Stomach smooth muscle (tissue), 2 donors: ENCODE results near the gene BST2.

Experiments used
- H3K27ac ChIP-seq: one replicate; pipeline ENCODE4 v1.7.0; 2013; ENCODE audit warnings: mild to moderate bottlenecking, low read length, inconsistent platforms
- H3K27me3 ChIP-seq, 2 donors: one replicate each; pipeline ENCODE4 v1.7.0; 2013; ENCODE audit warnings: low read length in 2 of 2; ENCODE audit not compliant: insufficient read depth in 2 of 2, control insufficient read depth in 1 of 2
- H3K36me3 ChIP-seq, 2 donors: one replicate each; pipeline ENCODE4 v1.7.0; 2013; ENCODE audit warnings: low read length in 2 of 2; ENCODE audit not compliant: control insufficient read depth in 2 of 2, insufficient read depth in 2 of 2
- H3K4me1 ChIP-seq: one replicate; pipeline ENCODE4 v1.7.0; 2013; ENCODE audit warnings: low read length; ENCODE audit not compliant: control insufficient read depth, insufficient read depth
- H3K4me3 ChIP-seq, 2 donors: one replicate each; pipeline ENCODE4 v1.7.0; 2013; ENCODE audit warnings: low read length in 2 of 2
- H3K9ac ChIP-seq, 2 donors: one replicate each; pipeline ENCODE4 v1.7.0; 2013; ENCODE audit warnings: low read length in 2 of 2, mild to moderate bottlenecking in 1 of 2
- H3K9me3 ChIP-seq, 2 donors: one replicate each; pipeline ENCODE4 v1.7.0; 2013; ENCODE audit warnings: low read length in 2 of 2; ENCODE audit not compliant: control insufficient read depth in 2 of 2
- donor health status: healthy.
- donor health status: Pancreatic carcinoma.

The BST2 gene

DNA sequence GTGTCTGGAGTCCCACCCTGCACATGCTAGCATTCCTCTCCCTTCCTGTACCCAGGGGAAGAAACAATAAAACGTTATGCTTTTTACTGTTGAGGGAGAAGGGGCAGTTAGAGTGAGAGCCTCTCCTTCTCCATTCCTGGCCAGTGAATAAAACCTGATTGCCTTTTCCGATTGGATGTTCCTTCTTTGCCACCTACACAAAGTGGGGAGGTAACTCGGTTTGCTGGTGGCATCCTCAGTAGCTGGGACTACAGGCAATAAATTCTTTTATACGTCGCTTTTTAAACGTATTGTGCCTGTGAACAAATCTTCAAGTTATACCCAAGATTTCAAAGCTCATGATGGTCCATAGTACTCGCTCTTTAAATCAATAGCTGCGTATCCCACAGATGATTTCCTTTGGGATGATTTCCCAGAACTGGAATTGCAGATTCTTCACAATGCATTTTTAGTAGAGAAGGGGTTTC, 13.8 kb upstream of the BST2 start:
- Histone ChIP-seq H3K27me3 (no peaks in the 10 kb centered on the region), H3K4me3 (peak overlapping the region; percentile 58 to 81), H3K4me1 (peaks cover 13% of the 10 kb centered on the region), H3K9ac (peak overlapping the region; percentile 54 to 74), H3K27ac (peak overlapping the region; percentile 70), H3K9me3 (no peaks in the 10 kb centered on the region), H3K36me3 (peaks cover 0 to 5% of the 10 kb centered on the region in 2 donors)

DNA sequence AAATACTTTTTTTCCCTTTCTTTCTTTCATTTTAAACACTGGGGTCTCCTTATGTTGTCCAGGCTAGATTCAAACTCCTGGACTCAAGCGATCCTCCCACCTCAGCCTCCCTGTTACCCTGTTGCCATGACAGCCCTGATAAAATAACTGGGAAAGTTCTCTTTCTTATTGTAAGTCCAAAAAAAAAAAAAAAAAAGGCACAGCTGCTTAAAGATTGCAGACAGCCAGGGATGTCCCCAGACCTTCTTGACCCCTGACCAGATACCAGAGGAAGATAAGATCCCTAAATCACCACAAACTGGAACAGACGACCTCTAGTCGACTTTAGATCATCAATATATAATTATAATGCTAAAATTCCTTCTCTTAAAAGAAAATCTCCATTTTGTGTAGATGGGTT, 13.3 kb upstream of the BST2 start:
- peaks cover 13% of the 10 kb centered on the region for H3K4me1 ChIP-seq
- H3K9ac ChIP-seq, result no peak overlapping the region
- H3K27ac ChIP-seq, result no peak overlapping the region
- no peaks in the 10 kb centered on the region for H3K27me3 ChIP-seq
- peaks cover 0 to 2% of the 10 kb centered on the region in 2 donors for H3K36me3 ChIP-seq
- no peak overlapping the region for H3K4me3 ChIP-seq
- no peaks in the 10 kb centered on the region for H3K9me3 ChIP-seq

DNA sequence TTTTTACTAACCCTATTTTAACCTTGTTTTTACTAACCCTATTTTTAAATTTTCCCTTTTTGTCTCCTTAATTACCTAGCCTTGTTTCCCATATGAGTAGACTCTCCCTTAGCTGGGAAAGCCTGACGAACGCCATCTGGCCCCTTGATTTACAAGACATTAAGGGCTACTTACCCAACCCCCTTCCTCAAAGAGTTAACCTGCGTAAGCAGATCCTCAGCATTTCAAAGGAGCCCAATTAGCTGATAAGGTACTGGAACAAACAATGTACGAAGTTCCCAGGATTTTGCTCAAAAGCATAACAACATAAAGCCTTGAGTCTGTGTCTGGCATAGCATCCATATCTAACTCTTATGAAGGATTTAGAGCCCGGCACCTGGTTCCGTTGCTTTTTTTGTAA, 9.7 kb upstream of the BST2 start:
- Histone ChIP-seq H3K4me1 (peaks cover 16% of the 10 kb centered on the region), H3K27me3 (no peaks in the 10 kb centered on the region), H3K36me3 (no peaks in the 10 kb centered on the region), H3K4me3 (no peak overlapping the region), H3K9me3 (no peaks in the 10 kb centered on the region), H3K9ac (no peak overlapping the region), H3K27ac (no peak overlapping the region)

- Histone ChIP-seq H3K4me1 (peaks cover 14% of the 10 kb centered on the region), H3K36me3 (no peaks in the 10 kb centered on the region), H3K27me3 (no peaks in the 10 kb centered on the region), H3K4me3 (no peak overlapping the region), H3K9me3 (no peaks in the 10 kb centered on the region), H3K9ac (no peak overlapping the region), H3K27ac (no peak overlapping the region)
Observed at GRCh38 chr19:17414097-17414496, 8.7 kb upstream of the BST2 start.

- H3K9me3 ChIP-seq, result no peaks in the 10 kb centered on the region
- H3K4me3 ChIP-seq, result no peak overlapping the region
- H3K27ac ChIP-seq, result no peak overlapping the region
- no peaks in the 10 kb centered on the region for H3K27me3 ChIP-seq
- H3K4me1 ChIP-seq, result peaks cover 12% of the 10 kb centered on the region
- H3K9ac ChIP-seq, result no peak overlapping the region
- no peaks in the 10 kb centered on the region for H3K36me3 ChIP-seq
Observed at GRCh38 chr19:17411801-17412200, 6.4 kb upstream of the BST2 start.

DNA sequence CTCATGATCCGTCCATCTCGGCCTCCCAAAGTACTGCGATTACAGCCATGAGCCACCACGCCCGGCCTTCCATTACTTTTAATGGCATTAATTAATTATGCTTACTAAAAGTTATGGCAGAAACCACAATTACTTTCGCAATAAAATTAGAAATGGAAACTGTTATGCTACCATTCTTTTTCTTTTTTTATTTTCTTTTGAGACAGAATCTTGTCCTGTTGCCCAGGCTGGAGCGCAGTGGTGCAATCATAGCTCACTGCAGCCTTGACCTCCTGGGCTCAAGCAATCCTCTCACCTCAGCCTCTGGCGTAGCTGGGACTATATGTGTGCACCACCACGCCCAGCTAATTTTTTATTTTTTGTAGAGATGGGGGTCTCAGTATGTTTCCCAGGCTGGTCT, 4.6 kb upstream of the BST2 start:
- no peak overlapping the region for H3K27ac ChIP-seq

GRCh38 chr19:17406887-17407196, 1.4 kb upstream of the BST2 start:
- H3K27me3 ChIP-seq, result no peaks in the 10 kb centered on the region
- H3K36me3 ChIP-seq, result no peaks in the 10 kb centered on the region
- no peak overlapping the region for H3K9ac ChIP-seq
- no peaks in the 10 kb centered on the region for H3K9me3 ChIP-seq
- peaks cover 10% of the 10 kb centered on the region for H3K4me1 ChIP-seq
- no peak overlapping the region for H3K27ac ChIP-seq
- peak overlapping the region in 1 of 2 donors; percentile 69 for H3K4me3 ChIP-seq

More for the DNA sequence above, 4.6 kb upstream of the BST2 start:
- H3K27me3 ChIP-seq, result no peaks in the 10 kb centered on the region
- H3K9me3 ChIP-seq, result no peaks in the 10 kb centered on the region
- no peak overlapping the region for H3K9ac ChIP-seq
- no peaks in the 10 kb centered on the region for H3K36me3 ChIP-seq
- H3K4me1 ChIP-seq, result peaks cover 22% of the 10 kb centered on the region
- no peak overlapping the region for H3K4me3 ChIP-seq

DNA sequence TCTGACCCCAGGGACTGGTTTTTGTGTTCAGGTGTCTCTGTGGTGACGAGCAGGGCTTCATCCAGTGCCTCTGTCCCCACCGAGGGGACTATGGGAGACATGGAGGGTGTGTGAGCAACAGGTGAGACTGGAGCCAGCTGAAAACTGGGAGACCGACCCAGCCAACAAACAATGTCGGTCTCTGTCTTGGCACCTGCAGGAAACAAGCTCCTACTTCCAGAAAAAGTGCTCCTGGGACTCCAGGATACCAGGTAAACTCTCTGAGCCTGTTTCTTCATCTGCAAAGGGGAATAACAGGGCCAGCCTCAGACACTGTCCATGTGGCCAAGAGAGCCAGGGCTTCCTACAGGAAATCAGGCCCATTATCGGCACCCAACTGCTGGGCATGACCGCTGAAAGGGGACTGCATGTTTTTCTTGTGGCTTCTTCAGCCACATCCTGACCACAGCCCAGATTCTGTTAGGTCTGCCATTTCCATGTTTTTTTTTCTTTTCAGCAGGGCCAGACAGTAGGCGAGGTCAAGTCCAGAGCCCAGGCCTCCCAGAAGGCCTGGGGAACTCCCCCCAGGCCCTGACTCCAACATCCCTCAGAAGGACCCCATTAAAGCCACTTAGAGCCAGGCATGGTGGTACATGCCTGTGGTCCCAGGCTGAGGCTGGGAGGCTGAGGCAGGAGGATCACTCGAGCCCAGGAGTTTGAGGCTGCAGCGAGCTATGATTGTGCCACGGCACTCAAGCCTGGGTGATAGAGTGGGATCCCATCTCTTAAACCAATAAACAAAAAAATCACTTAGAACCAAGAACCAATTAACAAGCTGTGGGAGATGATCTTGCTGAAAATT, 836 bp upstream of the BST2 start:
- Histone ChIP-seq H3K27ac (peak overlapping the region; percentile 53), H3K9ac (no peak overlapping the region), H3K36me3 (no peaks in the 10 kb centered on the region), H3K4me3 (peak overlapping the region in 1 of 2 donors; percentile 69), H3K4me1 (peaks cover 10% of the 10 kb centered on the region), H3K27me3 (no peaks in the 10 kb centered on the region), H3K9me3 (no peaks in the 10 kb centered on the region)

- Histone ChIP-seq H3K4me3 (peak overlapping the region in 1 of 2 donors; percentile 69), H3K36me3 (no peaks in the 10 kb centered on the region), H3K4me1 (peaks cover 10% of the 10 kb centered on the region), H3K9me3 (no peaks in the 10 kb centered on the region), H3K27ac (peak overlapping the region; percentile 37), H3K9ac (peak overlapping the region in 1 of 2 donors; percentile 31), H3K27me3 (no peaks in the 10 kb centered on the region)
Observed at GRCh38 chr19:17404621-17405249, 695 bp downstream of the BST2 start.

DNA sequence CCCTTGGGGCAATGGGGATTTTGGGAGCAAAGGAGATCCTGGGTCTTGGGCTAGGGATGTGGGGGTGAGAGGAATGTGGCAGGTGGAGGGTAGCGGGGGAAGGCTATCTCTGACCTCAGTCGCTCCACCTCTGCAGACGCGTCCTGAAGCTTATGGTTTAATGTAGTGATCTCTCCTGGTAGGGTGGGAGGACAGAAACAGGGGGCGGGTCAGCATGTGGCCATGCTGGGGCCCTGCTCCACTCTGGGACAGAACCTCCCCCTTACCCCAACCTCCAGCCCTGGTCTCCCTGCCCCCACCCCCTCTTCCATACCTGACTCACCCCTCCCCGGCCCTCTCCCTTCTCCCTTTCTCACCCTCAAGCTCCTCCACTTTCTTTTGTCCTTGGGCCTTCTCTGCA, 1.4 kb downstream of the BST2 start:
- Histone ChIP-seq H3K27me3 (no peaks in the 10 kb centered on the region), H3K4me3 (peak overlapping the region in 1 of 2 donors; percentile 69), H3K4me1 (peaks cover 10% of the 10 kb centered on the region), H3K27ac (no peak overlapping the region), H3K9ac (no peak overlapping the region), H3K9me3 (no peaks in the 10 kb centered on the region), H3K36me3 (no peaks in the 10 kb centered on the region)
